OCI-LY3 (cell line): ENCODE data around the gene NLK.
"Not testable (repeated sequence)": the region's sequence is repeated elsewhere in the genome, so short reads cannot be mapped to it uniquely, and the experiment has no call there.

Source experiments
- H2AFZ ChIP-seq: fragments of 200-600, 300-600 bp; shearing (Covaris generic); 2 replicates; pipeline ENCODE4 v1.6.0; 2014; ENCODE audit warnings: antibody characterized with exemption, low read depth, low read length
- H3K27ac ChIP-seq: fragments of 200-600, 300-600 bp; sonication (generic); 2 replicates; pipeline ENCODE4 v1.5.1; 2014; ENCODE audit warnings: mild to moderate bottlenecking, low read length, moderate library complexity, mixed read lengths
- H3K27me3 ChIP-seq: fragments of 200-600, 300-600 bp; sonication (generic); 2 replicates; pipeline ENCODE4 v1.6.1; 2014; ENCODE audit warnings: low read depth, low read length, mixed read lengths
- H3K36me3 ChIP-seq: fragments of 200-600, 300-600 bp; sonication (generic); replicated peaks from 2 replicates; pipeline ENCODE3; 2014; ENCODE audit warnings: low read depth, low read length, mixed read lengths
- H3K4me1 ChIP-seq: fragments of 300-600, 200-600 bp; sonication (generic); 2 replicates; pipeline ENCODE4 v1.6.1; 2014; ENCODE audit warnings: low read length, mixed read lengths
- H3K4me2 ChIP-seq: fragments of 200-600, 300-600 bp; sonication (generic); 2 replicates; pipeline ENCODE4 v1.6.1; 2014; ENCODE audit warnings: low read length, mixed read lengths
- H3K4me3 ChIP-seq: fragments of 300-600, 200-600 bp; sonication (generic); 2 replicates; pipeline ENCODE4 v1.5.1; 2014; ENCODE audit warnings: antibody characterized with exemption, mild to moderate bottlenecking, low read length, moderate library complexity
- H3K79me2 ChIP-seq: fragments of 300-600, 200-600 bp; shearing (Covaris generic); 2 replicates; pipeline ENCODE4 v1.6.1; 2014; ENCODE audit warnings: mild to moderate bottlenecking, low read length, mixed read lengths
- H3K9ac ChIP-seq: fragments of 300-600, 200-600 bp; shearing (Covaris generic); 2 replicates; pipeline ENCODE4 v1.6.0; 2014; ENCODE audit warnings: mild to moderate bottlenecking, low read length, moderate library complexity
- H3K9me3 ChIP-seq: fragments of 200-600, 300-600 bp; shearing (Covaris generic); 2 replicates; pipeline ENCODE4 v1.6.1; 2014; ENCODE audit warnings: low read length, mixed read lengths; ENCODE audit not compliant: insufficient read depth
- H4K20me1 ChIP-seq: fragments of 200-600, 300-600 bp; sonication (generic); 2 replicates; pipeline ENCODE4 v1.6.1; 2016; ENCODE audit warnings: low read length, mixed read lengths; ENCODE audit not compliant: insufficient read depth
- EZH2phosphoT487 ChIP-seq: fragments of 200-600 bp; shearing (Covaris generic); IDR thresholded peaks from 2 replicates; pipeline ENCODE4 v1.6.1; 2018; ENCODE audit warnings: antibody characterized with exemption, mixed run types, low read depth
- TF ChIP-seq, protein P1 (sequence below): fragments of 200-600, 300-600 bp; sonication (generic); IDR thresholded peaks from 2 replicates; pipeline ENCODE4 v1.5.1; 2014; ENCODE audit warnings: antibody characterized with exemption, low read length, low read depth

The NLK gene

DNA sequence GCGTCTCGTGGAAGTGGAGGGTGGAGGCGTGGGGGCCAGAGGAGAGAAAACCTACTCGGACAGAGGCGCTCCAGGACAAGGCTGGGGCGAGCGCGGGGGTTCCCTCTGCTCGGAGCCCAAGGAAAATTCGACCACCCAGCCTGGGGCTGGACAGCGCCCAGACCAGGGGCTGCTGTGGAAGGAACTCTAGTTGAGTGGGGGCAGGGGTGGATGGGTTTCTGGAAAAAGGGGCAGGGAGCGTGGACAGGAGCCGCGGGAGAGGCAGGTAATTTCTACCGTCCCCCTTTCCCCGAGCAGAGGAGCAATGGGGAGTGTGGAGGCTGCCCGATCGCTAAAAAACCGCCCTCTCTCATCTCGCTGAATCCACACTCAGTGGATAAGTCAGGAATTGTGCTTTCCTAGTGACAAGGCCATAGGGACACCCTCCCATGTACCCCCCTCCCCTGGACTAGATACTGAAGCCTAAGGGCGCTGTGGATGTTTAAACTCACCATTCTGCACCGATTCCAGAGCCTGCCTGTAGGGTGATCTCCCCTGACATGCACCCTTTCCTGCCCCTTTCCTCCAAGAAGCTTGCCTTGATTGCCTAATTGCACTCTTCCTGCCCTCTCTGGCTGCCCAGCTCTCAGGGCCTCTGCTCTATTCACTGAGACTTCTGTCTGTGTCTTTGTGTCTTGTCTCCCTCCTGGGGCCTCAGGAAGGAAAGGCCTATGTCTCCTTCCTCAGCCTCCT is 185.8 kb downstream of the NLK start:
- no peak overlapping the region for H2AFZ ChIP-seq
- H3K27me3 ChIP-seq: no peaks in the 10 kb centered on the region
- H3K27ac ChIP-seq: no peak overlapping the region
- H3K4me1 ChIP-seq: no peaks in the 10 kb centered on the region
- no peak overlapping the region for H3K9ac ChIP-seq
- no peaks in the 10 kb centered on the region for H4K20me1 ChIP-seq
- H3K79me2 ChIP-seq: no peaks in the 10 kb centered on the region
- no peaks in the 10 kb centered on the region for H3K36me3 ChIP-seq
- H3K4me3 ChIP-seq: no peak overlapping the region
- H3K9me3 ChIP-seq: no peaks in the 10 kb centered on the region
- no peak overlapping the region for H3K4me2 ChIP-seq
- TF ChIP-seq EZH2phosphoT487: no peak
- TF ChIP-seq, protein P1, sequence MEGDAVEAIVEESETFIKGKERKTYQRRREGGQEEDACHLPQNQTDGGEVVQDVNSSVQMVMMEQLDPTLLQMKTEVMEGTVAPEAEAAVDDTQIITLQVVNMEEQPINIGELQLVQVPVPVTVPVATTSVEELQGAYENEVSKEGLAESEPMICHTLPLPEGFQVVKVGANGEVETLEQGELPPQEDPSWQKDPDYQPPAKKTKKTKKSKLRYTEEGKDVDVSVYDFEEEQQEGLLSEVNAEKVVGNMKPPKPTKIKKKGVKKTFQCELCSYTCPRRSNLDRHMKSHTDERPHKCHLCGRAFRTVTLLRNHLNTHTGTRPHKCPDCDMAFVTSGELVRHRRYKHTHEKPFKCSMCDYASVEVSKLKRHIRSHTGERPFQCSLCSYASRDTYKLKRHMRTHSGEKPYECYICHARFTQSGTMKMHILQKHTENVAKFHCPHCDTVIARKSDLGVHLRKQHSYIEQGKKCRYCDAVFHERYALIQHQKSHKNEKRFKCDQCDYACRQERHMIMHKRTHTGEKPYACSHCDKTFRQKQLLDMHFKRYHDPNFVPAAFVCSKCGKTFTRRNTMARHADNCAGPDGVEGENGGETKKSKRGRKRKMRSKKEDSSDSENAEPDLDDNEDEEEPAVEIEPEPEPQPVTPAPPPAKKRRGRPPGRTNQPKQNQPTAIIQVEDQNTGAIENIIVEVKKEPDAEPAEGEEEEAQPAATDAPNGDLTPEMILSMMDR: no peak

DNA sequence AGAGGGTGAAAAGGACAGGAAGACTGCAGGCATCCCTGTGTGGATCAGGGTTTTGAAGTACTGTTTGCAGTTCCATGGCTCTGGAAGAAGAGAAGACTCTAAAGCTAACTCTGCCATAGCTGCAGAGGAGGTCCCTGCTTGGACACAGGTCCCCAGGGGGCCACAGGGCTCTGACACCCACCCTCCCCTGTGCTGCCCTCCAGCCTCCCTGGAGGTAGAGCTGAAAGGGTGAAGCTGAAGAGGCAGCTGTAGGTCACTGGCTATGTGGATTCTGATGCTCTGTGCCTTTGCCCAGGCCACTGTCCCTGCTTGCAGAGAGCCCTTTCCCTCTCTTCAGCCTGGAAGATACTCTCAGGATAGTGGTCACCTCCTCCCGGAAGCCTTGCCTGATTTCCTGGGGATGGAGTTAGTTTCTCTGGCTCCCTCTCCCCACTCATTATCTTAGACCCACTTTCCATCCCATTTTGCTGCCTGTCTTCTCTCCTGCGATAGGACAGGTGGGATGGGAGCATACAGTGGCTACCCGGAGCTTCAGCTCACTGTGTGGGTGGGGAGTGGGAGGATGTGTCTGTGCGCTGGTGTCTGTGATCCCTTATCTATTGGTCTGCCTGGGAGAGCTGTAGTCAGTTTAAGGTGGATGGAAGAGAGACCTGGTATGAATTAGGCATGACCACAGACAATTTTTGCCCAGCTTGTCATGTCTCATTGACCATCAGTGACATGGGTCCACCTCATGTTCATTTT is 186.7 kb downstream of the NLK start:
- Histone ChIP-seq H3K4me3 (no peak overlapping the region), H4K20me1 (no peaks in the 10 kb centered on the region), H3K79me2 (no peaks in the 10 kb centered on the region), H3K4me1 (no peaks in the 10 kb centered on the region), H3K4me2 (no peak overlapping the region), H3K27me3 (no peaks in the 10 kb centered on the region), H3K27ac (no peak overlapping the region), H3K36me3 (no peaks in the 10 kb centered on the region), H3K9me3 (no peaks in the 10 kb centered on the region), H3K9ac (no peak overlapping the region), H2AFZ (no peak overlapping the region)
- TF ChIP-seq EZH2phosphoT487: no peak
- TF ChIP-seq, protein P1: no peak

DNA sequence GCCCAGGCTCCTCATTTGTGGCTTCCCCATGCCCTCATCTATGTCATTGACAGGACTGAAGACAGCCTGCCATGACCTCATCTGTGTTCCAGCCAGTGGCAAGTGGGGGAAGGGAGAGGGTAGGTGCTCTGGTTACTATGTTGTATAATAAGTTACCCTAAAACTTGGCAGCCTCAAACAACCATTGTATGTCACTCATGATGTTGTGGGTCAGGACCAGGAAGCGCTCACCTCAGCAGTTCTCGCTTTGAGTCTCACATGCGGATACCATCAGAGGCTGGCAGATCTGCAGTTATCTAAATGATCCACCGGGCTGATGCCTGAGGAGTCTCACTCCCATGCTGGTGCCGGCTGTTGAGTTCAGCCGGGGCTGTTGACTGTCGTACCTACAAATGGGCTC is 187.5 kb downstream of the NLK start:
- no peaks in the 10 kb centered on the region for H3K4me1 ChIP-seq
- H3K4me2 ChIP-seq: no peak overlapping the region

DNA sequence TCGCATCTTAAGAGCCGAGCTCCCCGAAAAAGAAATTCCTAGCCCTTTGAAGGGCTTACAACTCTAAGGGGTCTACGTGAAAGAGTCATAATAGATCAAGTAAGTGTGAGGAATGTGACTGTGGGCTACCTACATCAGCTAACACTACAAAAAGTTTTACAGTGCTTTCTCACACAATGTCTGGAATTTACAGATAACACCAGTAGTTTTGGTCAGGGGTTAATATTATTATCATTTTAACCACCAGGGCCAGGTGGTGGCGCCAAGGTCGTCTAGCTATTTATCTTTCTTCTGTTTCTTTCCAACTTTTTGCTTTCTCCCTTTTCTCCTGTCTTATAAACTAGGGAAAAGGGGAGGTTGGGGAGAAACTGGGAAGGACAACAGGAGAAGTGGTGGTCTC is 188.1 kb downstream of the NLK start:
- not testable (repeated sequence) for H3K4me1 ChIP-seq, H3K9me3 ChIP-seq, H3K79me2 ChIP-seq, H3K4me3 ChIP-seq, H3K36me3 ChIP-seq, H2AFZ ChIP-seq, H3K9ac ChIP-seq, H3K27ac ChIP-seq, H4K20me1 ChIP-seq, H3K27me3 ChIP-seq, H3K4me2 ChIP-seq

More for the DNA sequence above, 187.5 kb downstream of the NLK start:
- H3K9me3 ChIP-seq: no peaks in the 10 kb centered on the region
- no peak for TF ChIP-seq EZH2phosphoT487
- TF ChIP-seq, protein P1: no peak
- H2AFZ ChIP-seq: no peak overlapping the region
- H3K79me2 ChIP-seq: no peaks in the 10 kb centered on the region
- no peak overlapping the region for H3K4me3 ChIP-seq
- H3K27ac ChIP-seq: no peak overlapping the region
- no peak overlapping the region for H3K9ac ChIP-seq
- H3K36me3 ChIP-seq: no peaks in the 10 kb centered on the region
- no peaks in the 10 kb centered on the region for H3K27me3 ChIP-seq
- H4K20me1 ChIP-seq: no peaks in the 10 kb centered on the region

DNA sequence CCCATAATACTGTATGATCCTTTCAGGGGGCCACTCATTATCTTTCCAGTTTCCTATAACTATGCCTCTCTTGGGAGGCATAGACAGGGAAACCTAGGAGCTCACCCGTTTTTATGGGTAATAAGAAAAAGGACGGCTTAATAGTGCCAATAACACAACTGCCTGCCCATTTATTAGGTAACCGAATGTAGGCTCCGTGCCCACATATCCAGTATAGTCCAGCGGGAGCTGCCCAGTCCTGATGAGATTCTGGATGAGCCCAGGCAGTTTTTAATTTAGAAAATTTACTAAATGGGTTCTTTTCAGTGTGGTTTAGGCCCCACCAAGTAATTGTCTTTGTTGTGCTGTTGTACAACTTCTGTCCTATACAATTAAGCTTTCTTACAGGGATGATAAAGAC is 189.1 kb downstream of the NLK start:
- H3K27me3 ChIP-seq, H3K4me1 ChIP-seq, H3K4me2 ChIP-seq, H3K36me3 ChIP-seq, H3K79me2 ChIP-seq, H3K9me3 ChIP-seq, H3K9ac ChIP-seq, H2AFZ ChIP-seq, H3K4me3 ChIP-seq, H3K27ac ChIP-seq, H4K20me1 ChIP-seq: not testable (repeated sequence)
